Measurements from ENCODE around the gene CCDC93.

CCDC93 gene

GRCh38 chr2:118006861-118007260 lies 7.0 kb downstream of the CCDC93 start:
- TF ChIP-seq ZFX (IDR thresholded peaks at IDR 0.05) (no peak), CTCF (conservative IDR thresholded peaks at IDR 0.05) (no peak)
- no peak overlapping the region for H3K27ac ChIP-seq

- TF ChIP-seq ZFX (IDR thresholded peaks at IDR 0.05) (no peak), CTCF (conservative IDR thresholded peaks at IDR 0.05) (no peak)
These were observed 7.5 kb downstream of the CCDC93 start for GRCh38 chr2:118006326-118006725.

GRCh38 chr2:118003396-118003824 lies 10.5 kb downstream of the CCDC93 start:
- peak; percentile 85 for TF ChIP-seq CTCF (conservative IDR thresholded peaks at IDR 0.05)
- TF ChIP-seq ZFX (IDR thresholded peaks at IDR 0.05) = no peak

More at GRCh38 chr2:118006326-118006725, 7.5 kb downstream of the CCDC93 start:
- H3K27ac ChIP-seq = no peak overlapping the region

GRCh38 chr2:118000041-118000440 lies 13.8 kb downstream of the CCDC93 start:
- no peak overlapping the region for H3K27ac ChIP-seq
- TF ChIP-seq CTCF (conservative IDR thresholded peaks at IDR 0.05) (no peak), ZFX (IDR thresholded peaks at IDR 0.05) (no peak)

More at GRCh38 chr2:118003396-118003824, 10.5 kb downstream of the CCDC93 start:
- no peak overlapping the region for H3K27ac ChIP-seq

- peak overlapping the region; percentile 42; the same call in 1 of the 2 replicates for H3K27ac ChIP-seq
- TF ChIP-seq ZFX (IDR thresholded peaks at IDR 0.05) = no peak
- TF ChIP-seq CTCF (conservative IDR thresholded peaks at IDR 0.05) = no peak
These were observed 15.9 kb downstream of the CCDC93 start for GRCh38 chr2:117997872-117998454.

GRCh38 chr2:117996525-117996924 lies 17.3 kb downstream of the CCDC93 start:
- H3K27ac ChIP-seq = peak overlapping the region; percentile 42; the same call in 1 of the 2 replicates
- TF ChIP-seq ZFX (IDR thresholded peaks at IDR 0.05) (no peak), CTCF (conservative IDR thresholded peaks at IDR 0.05) (no peak)

- TF ChIP-seq ZFX (IDR thresholded peaks at IDR 0.05) (no peak), CTCF (conservative IDR thresholded peaks at IDR 0.05) (no peak)
These were observed 19.1 kb downstream of the CCDC93 start for GRCh38 chr2:117994729-117995128.

More at GRCh38 chr2:117994729-117995128, 19.1 kb downstream of the CCDC93 start:
- H3K27ac ChIP-seq = no peak overlapping the region

Data from C4-2B (cell line).